SK-N-SH (cell line): ENCODE data around the gene GDPD5. TPM values are rescaled to one million over a fixed set of nuclear protein-coding genes. Genes with fewer than 3 reads are reported as not detected.

Experiments used
- CTCF ChIA-PET: fragments of 300-600, 350-600 bp; formaldehyde crosslinking; extraction: SDS; loops from one replicate; lab custom pipeline; 2021; lab: Yijun Ruan, JAX
- POLR2A ChIA-PET: fragments of 350-600 bp; sonication (Branson Sonifier 250); formaldehyde crosslinking; extraction: SDS; loops from one replicate; lab custom pipeline; 2020; ENCODE audit warnings: antibody characterized with exemption, inconsistent platforms; lab: Yijun Ruan, JAX
- DNase-seq: peaks from one replicate; pipeline ENCODE4 v3.0.0; 2012
- H2AFZ ChIP-seq: fragments of 200-600 bp; sonication (generic); 2 replicates; pipeline ENCODE4 v1.8.1; 2016; ENCODE audit warnings: antibody characterized with exemption, mild to moderate bottlenecking, low read depth
- H3F3A ChIP-seq: fragments of 200-600 bp; sonication (generic); replicated peaks from 2 replicates; pipeline ENCODE3; 2016; ENCODE audit warnings: antibody characterized with exemption, mild to moderate bottlenecking; ENCODE audit not compliant: insufficient read depth
- H3K27ac ChIP-seq, 2 experiments: fragments of 200-500 bp in 1 of 2; fragments of 200-600 bp in 1 of 2; sonication (Bioruptor generic) in 1 of 2; sonication (generic), shearing (Covaris generic) in 1 of 2; 2 replicates each; pipeline versions ENCODE4 v1.5.1 to v1.6.1; 2014 to 2016; ENCODE audit warnings: low read depth in 2 of 2, inconsistent platforms in 1 of 2, low read length in 1 of 2, mild to moderate bottlenecking in 1 of 2, mixed read lengths in 1 of 2
- H3K27me3 ChIP-seq: fragments of 200-600 bp; sonication (generic), shearing (Covaris generic); 2 replicates; pipeline ENCODE4 v1.6.1; 2016; ENCODE audit warnings: mixed run types; ENCODE audit not compliant: insufficient read depth
- H3K36me3 ChIP-seq, 2 experiments: fragments of 200-500 bp in 1 of 2; fragments of 200-600 bp in 1 of 2; sonication (Bioruptor generic) in 1 of 2; sonication (generic) in 1 of 2; replicated peaks in 1 of 2; 2 replicates each; pipeline versions ENCODE3 to v1.5.1; 2014 to 2016; ENCODE audit warnings: low read length in 1 of 2, mild to moderate bottlenecking in 1 of 2; ENCODE audit not compliant: insufficient read depth in 2 of 2, control insufficient read depth in 1 of 2
- H3K4me1 ChIP-seq, 2 experiments: fragments of 200-500 bp in 1 of 2; fragments of 200-600 bp in 1 of 2; sonication (Bioruptor generic) in 1 of 2; sonication (generic), shearing (Covaris generic) in 1 of 2; 2 replicates each; pipeline versions ENCODE4 v1.5.1 to v1.6.1; 2014 to 2016; ENCODE audit warnings: low read depth in 1 of 2, low read length in 1 of 2, mixed run types in 1 of 2; ENCODE audit not compliant: insufficient read depth in 2 of 2, control insufficient read depth in 1 of 2
- H3K4me2 ChIP-seq: fragments of 200-600 bp; sonication (generic), shearing (Covaris generic); 2 replicates; pipeline ENCODE4 v1.6.1; 2017; ENCODE audit warnings: mixed run types
- H3K4me3 ChIP-seq, 2 experiments: fragments of 200-500 bp in 1 of 2; fragments of 200-600 bp in 1 of 2; sonication (Bioruptor generic) in 1 of 2; sonication (generic), shearing (Covaris generic) in 1 of 2; 2 replicates each; pipeline versions ENCODE4 v1.5.1 to v1.8.1; 2014 to 2016; ENCODE audit warnings: low read depth in 2 of 2, inconsistent platforms in 1 of 2, low read length in 1 of 2, mild to moderate bottlenecking in 1 of 2, mixed read lengths in 1 of 2, moderate library complexity in 1 of 2
- H3K79me2 ChIP-seq: fragments of 200-600 bp; sonication (generic); 2 replicates; pipeline ENCODE4 v1.8.1; 2017; ENCODE audit warnings: mild to moderate bottlenecking; ENCODE audit not compliant: insufficient read depth
- H3K9ac ChIP-seq: fragments of 200-600 bp; sonication (generic); 2 replicates; pipeline ENCODE4 v1.6.1; 2017; ENCODE audit warnings: mixed run types
- H3K9me2 ChIP-seq: fragments of 200-600 bp; sonication (generic); 2 replicates; pipeline ENCODE4 v1.6.1; 2017; ENCODE audit warnings: mixed run types
- H3K9me3 ChIP-seq: fragments of 200-600 bp; sonication (generic); 2 replicates; pipeline ENCODE4 v1.6.1; 2017; ENCODE audit warnings: mixed run types, mild to moderate bottlenecking, moderate library complexity
- H4K20me1 ChIP-seq: fragments of 200-600 bp; sonication (generic); 2 replicates; pipeline ENCODE4 v1.6.1; 2017; ENCODE audit warnings: mild to moderate bottlenecking, mixed run types; ENCODE audit not compliant: insufficient read depth
- CHD2 ChIP-seq: fragments of 150-350 bp; IDR thresholded peaks from 2 replicates; pipeline ENCODE4 v1.6.1; 2018; ENCODE audit warnings: low read length; ENCODE audit not compliant: partially characterized antibody
- EP300 ChIP-seq, 2 experiments: IDR thresholded peaks; 2 replicates each; pipeline versions ENCODE4 v1.4.0 to v1.6.1; 2012; ENCODE audit warnings: borderline replicate concordance in 1 of 2, low read depth in 1 of 2, low read length in 1 of 2
- FOSL2 ChIP-seq: IDR thresholded peaks from 2 replicates; pipeline ENCODE4 v1.4.0; 2012; ENCODE audit warnings: low read depth, mild to moderate bottlenecking, moderate library complexity, borderline replicate concordance
- FOXJ3 ChIP-seq: sonication (generic); formaldehyde crosslinking; IDR thresholded peaks from 2 replicates; pipeline ENCODE4 v1.5.1; 2020; ENCODE audit warnings: mild to moderate bottlenecking, missing genetic modification reagents
- GABPA ChIP-seq: IDR thresholded peaks from 2 replicates; pipeline ENCODE4 v1.4.0; 2012; ENCODE audit warnings: low read depth, mild to moderate bottlenecking
- JUND ChIP-seq: IDR thresholded peaks from 2 replicates; pipeline ENCODE4 v1.4.0; 2012
- MXI1 ChIP-seq: IDR thresholded peaks from 2 replicates; pipeline ENCODE4 v1.6.1; 2012; ENCODE audit warnings: mild to moderate bottlenecking, low read depth, low read length, improper control_type of control experiment
- NRF1 ChIP-seq: IDR thresholded peaks from 2 replicates; pipeline ENCODE4 v1.6.1; 2012; ENCODE audit warnings: low read depth, mild to moderate bottlenecking, low read length
- POLR2AphosphoS5 ChIP-seq: IDR thresholded peaks from 2 replicates; pipeline ENCODE4 v1.6.1; 2012; ENCODE audit warnings: low read depth, low read length
- RCOR1 ChIP-seq: fragments of 150-350 bp; IDR thresholded peaks from 2 replicates; pipeline ENCODE4 v1.6.1; 2017; ENCODE audit warnings: antibody characterized with exemption, low read length
- RXRA ChIP-seq: IDR thresholded peaks from 2 replicates; pipeline ENCODE4 v1.4.0; 2012; ENCODE audit warnings: low read depth, mild to moderate bottlenecking, borderline replicate concordance
- SIN3A ChIP-seq: IDR thresholded peaks from 2 replicates; pipeline ENCODE4 v1.6.1; 2012; ENCODE audit warnings: low read depth, mild to moderate bottlenecking, low read length, moderate library complexity, borderline replicate concordance
- TAF1 ChIP-seq: IDR thresholded peaks from 2 replicates; pipeline ENCODE4 v1.6.1; 2012; ENCODE audit warnings: low read depth, mild to moderate bottlenecking, low read length, moderate library complexity, borderline replicate concordance
- TCF12 ChIP-seq: IDR thresholded peaks from 2 replicates; pipeline ENCODE4 v1.4.0; 2012
- WGBS: methylation state at CpG from one replicate; pipeline ENCODE4 v1.1.6; 2017; ENCODE audit warnings: low lambda C conversion rate; 5-methylcytosine and 5-hydroxymethylcytosine counted together
- polyA plus RNA-seq, 3 experiments: library from polyadenylated mRNA; depleted of rRNA; stranded (reverse); fragments of >200 nt; gene quantifications; 2 replicates each; pipeline ENCODE4 v1.2.3, GENCODE V29; 2012
- TF ChIP-seq, protein P1 (sequence below): IDR thresholded peaks from 2 replicates; pipeline ENCODE4 v1.4.0; 2012; ENCODE audit warnings: low read depth, borderline replicate concordance
- TF ChIP-seq, protein P2 (sequence below): IDR thresholded peaks from 2 replicates; pipeline ENCODE4 v1.4.0; 2012; ENCODE audit warnings: low read depth, borderline replicate concordance
- TF ChIP-seq, protein P3 (sequence below): IDR thresholded peaks from 2 replicates; pipeline ENCODE4 v1.6.1; 2012; ENCODE audit warnings: mild to moderate bottlenecking, low read depth, low read length, moderate library complexity
- TF ChIP-seq, protein P4 (sequence below): IDR thresholded peaks from 2 replicates; pipeline ENCODE4; 2012
- TF ChIP-seq, protein P5 (sequence below): fragments of 200-600 bp; sonication (generic); IDR thresholded peaks from 2 replicates; pipeline ENCODE4 v1.6.1; 2017; ENCODE audit warnings: antibody characterized with exemption, mild to moderate bottlenecking, moderate library complexity

GDPD5 gene
- polyA plus RNA-seq, 1 of the 3 experiments (the other 2 are of a cell fraction): 2.2 TPM

DNA sequence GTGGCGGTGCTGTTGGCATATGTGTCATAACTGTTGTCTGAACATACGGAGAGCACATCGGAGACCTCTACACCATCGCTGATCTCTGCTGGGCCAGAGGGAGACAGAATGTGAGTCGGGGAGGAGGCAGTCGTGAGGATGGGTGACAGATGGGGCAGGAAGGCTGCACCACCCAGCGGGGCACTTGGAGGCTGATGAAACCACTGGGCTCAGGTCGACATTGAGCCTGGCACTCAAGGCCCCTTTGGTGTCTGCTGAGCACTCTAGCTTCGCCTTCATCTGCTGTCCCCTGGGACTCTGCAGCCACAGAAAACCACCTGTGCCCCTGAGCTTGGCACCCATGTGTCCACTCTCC lies 90.2 kb downstream of the GDPD5 start:
- H3K79me2 ChIP-seq: no peaks in the 10 kb centered on the region
- no peak for DNase-seq
- H3K4me1 ChIP-seq: peaks cover 0 to 2% of the 10 kb centered on the region in 2 experiments; a peak in 1 of 4 replicates
- WGBS: 68% methylated on average over 8 of the region's 9 CpGs
- no peaks in the 10 kb centered on the region for H3F3A ChIP-seq
- H2AFZ ChIP-seq: no peak overlapping the region
- H3K27me3 ChIP-seq: peaks cover 7% of the 10 kb centered on the region
- no peaks in the 10 kb centered on the region for H4K20me1 ChIP-seq
- no peak for TF ChIP-seq FOSL2
- TF ChIP-seq TCF12: no peak
- no peak for TF ChIP-seq JUND
- TF ChIP-seq TAF1: no peak
- TF ChIP-seq RXRA: no peak
- no peak for TF ChIP-seq NRF1
- TF ChIP-seq, protein P1, sequence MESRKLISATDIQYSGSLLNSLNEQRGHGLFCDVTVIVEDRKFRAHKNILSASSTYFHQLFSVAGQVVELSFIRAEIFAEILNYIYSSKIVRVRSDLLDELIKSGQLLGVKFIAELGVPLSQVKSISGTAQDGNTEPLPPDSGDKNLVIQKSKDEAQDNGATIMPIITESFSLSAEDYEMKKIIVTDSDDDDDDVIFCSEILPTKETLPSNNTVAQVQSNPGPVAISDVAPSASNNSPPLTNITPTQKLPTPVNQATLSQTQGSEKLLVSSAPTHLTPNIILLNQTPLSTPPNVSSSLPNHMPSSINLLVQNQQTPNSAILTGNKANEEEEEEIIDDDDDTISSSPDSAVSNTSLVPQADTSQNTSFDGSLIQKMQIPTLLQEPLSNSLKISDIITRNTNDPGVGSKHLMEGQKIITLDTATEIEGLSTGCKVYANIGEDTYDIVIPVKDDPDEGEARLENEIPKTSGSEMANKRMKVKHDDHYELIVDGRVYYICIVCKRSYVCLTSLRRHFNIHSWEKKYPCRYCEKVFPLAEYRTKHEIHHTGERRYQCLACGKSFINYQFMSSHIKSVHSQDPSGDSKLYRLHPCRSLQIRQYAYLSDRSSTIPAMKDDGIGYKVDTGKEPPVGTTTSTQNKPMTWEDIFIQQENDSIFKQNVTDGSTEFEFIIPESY: no peak
- no peak for TF ChIP-seq RCOR1
- no peak for TF ChIP-seq EP300 (IDR thresholded peaks at IDR 0.05; ENCODE audit: borderline replicate concordance in 1 of 2, low read depth in 1 of 2, low read length in 1 of 2)
- TF ChIP-seq, protein P2, sequence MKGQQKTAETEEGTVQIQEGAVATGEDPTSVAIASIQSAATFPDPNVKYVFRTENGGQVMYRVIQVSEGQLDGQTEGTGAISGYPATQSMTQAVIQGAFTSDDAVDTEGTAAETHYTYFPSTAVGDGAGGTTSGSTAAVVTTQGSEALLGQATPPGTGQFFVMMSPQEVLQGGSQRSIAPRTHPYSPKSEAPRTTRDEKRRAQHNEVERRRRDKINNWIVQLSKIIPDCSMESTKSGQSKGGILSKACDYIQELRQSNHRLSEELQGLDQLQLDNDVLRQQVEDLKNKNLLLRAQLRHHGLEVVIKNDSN: no peak
- TF ChIP-seq CHD2: no peak
- TF ChIP-seq, protein P3, sequence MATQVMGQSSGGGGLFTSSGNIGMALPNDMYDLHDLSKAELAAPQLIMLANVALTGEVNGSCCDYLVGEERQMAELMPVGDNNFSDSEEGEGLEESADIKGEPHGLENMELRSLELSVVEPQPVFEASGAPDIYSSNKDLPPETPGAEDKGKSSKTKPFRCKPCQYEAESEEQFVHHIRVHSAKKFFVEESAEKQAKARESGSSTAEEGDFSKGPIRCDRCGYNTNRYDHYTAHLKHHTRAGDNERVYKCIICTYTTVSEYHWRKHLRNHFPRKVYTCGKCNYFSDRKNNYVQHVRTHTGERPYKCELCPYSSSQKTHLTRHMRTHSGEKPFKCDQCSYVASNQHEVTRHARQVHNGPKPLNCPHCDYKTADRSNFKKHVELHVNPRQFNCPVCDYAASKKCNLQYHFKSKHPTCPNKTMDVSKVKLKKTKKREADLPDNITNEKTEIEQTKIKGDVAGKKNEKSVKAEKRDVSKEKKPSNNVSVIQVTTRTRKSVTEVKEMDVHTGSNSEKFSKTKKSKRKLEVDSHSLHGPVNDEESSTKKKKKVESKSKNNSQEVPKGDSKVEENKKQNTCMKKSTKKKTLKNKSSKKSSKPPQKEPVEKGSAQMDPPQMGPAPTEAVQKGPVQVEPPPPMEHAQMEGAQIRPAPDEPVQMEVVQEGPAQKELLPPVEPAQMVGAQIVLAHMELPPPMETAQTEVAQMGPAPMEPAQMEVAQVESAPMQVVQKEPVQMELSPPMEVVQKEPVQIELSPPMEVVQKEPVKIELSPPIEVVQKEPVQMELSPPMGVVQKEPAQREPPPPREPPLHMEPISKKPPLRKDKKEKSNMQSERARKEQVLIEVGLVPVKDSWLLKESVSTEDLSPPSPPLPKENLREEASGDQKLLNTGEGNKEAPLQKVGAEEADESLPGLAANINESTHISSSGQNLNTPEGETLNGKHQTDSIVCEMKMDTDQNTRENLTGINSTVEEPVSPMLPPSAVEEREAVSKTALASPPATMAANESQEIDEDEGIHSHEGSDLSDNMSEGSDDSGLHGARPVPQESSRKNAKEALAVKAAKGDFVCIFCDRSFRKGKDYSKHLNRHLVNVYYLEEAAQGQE: no peak
- no peak for TF ChIP-seq SIN3A
- no peak for TF ChIP-seq POLR2AphosphoS5
- TF ChIP-seq, protein P4, sequence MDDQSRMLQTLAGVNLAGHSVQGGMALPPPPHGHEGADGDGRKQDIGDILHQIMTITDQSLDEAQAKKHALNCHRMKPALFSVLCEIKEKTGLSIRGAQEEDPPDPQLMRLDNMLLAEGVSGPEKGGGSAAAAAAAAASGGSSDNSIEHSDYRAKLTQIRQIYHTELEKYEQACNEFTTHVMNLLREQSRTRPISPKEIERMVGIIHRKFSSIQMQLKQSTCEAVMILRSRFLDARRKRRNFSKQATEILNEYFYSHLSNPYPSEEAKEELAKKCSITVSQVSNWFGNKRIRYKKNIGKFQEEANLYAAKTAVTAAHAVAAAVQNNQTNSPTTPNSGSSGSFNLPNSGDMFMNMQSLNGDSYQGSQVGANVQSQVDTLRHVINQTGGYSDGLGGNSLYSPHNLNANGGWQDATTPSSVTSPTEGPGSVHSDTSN: no peak
- TF ChIP-seq MXI1: no peak
- no peak for TF ChIP-seq GABPA
- no peak for TF ChIP-seq FOXJ3 (CRISPR knock-in tag)
- TF ChIP-seq, protein P5, sequence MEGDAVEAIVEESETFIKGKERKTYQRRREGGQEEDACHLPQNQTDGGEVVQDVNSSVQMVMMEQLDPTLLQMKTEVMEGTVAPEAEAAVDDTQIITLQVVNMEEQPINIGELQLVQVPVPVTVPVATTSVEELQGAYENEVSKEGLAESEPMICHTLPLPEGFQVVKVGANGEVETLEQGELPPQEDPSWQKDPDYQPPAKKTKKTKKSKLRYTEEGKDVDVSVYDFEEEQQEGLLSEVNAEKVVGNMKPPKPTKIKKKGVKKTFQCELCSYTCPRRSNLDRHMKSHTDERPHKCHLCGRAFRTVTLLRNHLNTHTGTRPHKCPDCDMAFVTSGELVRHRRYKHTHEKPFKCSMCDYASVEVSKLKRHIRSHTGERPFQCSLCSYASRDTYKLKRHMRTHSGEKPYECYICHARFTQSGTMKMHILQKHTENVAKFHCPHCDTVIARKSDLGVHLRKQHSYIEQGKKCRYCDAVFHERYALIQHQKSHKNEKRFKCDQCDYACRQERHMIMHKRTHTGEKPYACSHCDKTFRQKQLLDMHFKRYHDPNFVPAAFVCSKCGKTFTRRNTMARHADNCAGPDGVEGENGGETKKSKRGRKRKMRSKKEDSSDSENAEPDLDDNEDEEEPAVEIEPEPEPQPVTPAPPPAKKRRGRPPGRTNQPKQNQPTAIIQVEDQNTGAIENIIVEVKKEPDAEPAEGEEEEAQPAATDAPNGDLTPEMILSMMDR: no peak
- H3K4me2 ChIP-seq: no peak overlapping the region
- H3K9ac ChIP-seq: no peak overlapping the region
- ChIA-PET POLR2A (no interaction called here), CTCF (interaction anchor here (0.6 to 9.0 kb wide), 6 partner anchors 10 to 155 kb away, joined by 3 to 54 read pairs (median 5); no protein-coding TSS in a partner anchor)
- no peaks in the 10 kb centered on the region for H3K9me2 ChIP-seq
- no peak overlapping the region for H3K4me3 ChIP-seq
- no peak overlapping the region for H3K27ac ChIP-seq
- no peaks in the 10 kb centered on the region for H3K9me3 ChIP-seq
- no peaks in the 10 kb centered on the region for H3K36me3 ChIP-seq
